ENCODE results near the gene TEX38. TPM values are rescaled to one million over a fixed set of nuclear protein-coding genes. Genes with fewer than 3 reads are reported as not detected.

The TEX38 gene
- total and polyA plus RNA-seq, 4 donors, result not detected

DNA sequence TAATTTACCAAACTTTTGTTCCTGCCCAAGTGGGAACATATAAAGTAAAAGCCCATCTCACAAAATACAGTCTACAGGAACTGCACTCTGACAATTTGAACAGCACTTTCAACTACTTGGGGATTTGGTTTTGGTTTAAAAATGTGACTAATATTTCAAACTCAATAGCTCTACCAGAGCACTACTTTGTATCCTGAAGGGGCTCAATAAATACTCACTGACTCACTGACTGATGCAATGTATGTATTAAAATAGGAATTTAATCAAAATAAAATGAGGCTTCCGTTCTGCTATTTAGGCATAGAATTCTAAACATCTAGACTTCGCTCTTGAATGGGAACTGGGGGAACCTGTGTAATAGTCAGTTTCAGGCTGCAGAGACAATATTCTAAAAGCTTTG is 25.4 kb downstream of the TEX38 start:
- Histone ChIP-seq H3K27me3 (ENCODE audit: control insufficient read depth in 4 of 4, insufficient read depth in 4 of 4, low read length in 3 of 4) (no peaks in the 10 kb centered on the region), H3K36me3 (ENCODE audit: control insufficient read depth in 4 of 4, insufficient read depth in 3 of 4, low read depth in 1 of 4, low read length in 3 of 4) (peaks cover 9 to 30% (median 18%) of the 10 kb centered on the region in 4 donors), H3K27ac (ENCODE audit: low read depth in 1 of 2, low read length in 2 of 2) (no peak overlapping the region), H3K9ac (ENCODE audit: low read depth in 1 of 2, low read length in 2 of 2) (no peak overlapping the region), H3K4me3 (ENCODE audit: low read depth in 1 of 3, low read length in 3 of 3) (no peak overlapping the region), H3K4me1 (ENCODE audit: control insufficient read depth in 4 of 4, insufficient read depth in 4 of 4, low read length in 3 of 4) (no peaks in the 10 kb centered on the region), H3K9me3 (ENCODE audit: control insufficient read depth in 4 of 4, low read length in 3 of 4) (no peaks in the 10 kb centered on the region)
- no peak for TF ChIP-seq EGR1 (IDR thresholded peaks at IDR 0.05; ENCODE audit: low read depth in 2 of 2)
- TF ChIP-seq, protein P1, sequence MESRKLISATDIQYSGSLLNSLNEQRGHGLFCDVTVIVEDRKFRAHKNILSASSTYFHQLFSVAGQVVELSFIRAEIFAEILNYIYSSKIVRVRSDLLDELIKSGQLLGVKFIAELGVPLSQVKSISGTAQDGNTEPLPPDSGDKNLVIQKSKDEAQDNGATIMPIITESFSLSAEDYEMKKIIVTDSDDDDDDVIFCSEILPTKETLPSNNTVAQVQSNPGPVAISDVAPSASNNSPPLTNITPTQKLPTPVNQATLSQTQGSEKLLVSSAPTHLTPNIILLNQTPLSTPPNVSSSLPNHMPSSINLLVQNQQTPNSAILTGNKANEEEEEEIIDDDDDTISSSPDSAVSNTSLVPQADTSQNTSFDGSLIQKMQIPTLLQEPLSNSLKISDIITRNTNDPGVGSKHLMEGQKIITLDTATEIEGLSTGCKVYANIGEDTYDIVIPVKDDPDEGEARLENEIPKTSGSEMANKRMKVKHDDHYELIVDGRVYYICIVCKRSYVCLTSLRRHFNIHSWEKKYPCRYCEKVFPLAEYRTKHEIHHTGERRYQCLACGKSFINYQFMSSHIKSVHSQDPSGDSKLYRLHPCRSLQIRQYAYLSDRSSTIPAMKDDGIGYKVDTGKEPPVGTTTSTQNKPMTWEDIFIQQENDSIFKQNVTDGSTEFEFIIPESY (IDR thresholded peaks at IDR 0.05), result no peak
- TF ChIP-seq TAF1 (conservative IDR thresholded peaks at IDR 0.05), result no peak
- no peak for TF ChIP-seq FOXA2 (IDR thresholded peaks at IDR 0.05)
- no peak for TF ChIP-seq SP1 (IDR thresholded peaks at IDR 0.05)
- TF ChIP-seq, protein P2, sequence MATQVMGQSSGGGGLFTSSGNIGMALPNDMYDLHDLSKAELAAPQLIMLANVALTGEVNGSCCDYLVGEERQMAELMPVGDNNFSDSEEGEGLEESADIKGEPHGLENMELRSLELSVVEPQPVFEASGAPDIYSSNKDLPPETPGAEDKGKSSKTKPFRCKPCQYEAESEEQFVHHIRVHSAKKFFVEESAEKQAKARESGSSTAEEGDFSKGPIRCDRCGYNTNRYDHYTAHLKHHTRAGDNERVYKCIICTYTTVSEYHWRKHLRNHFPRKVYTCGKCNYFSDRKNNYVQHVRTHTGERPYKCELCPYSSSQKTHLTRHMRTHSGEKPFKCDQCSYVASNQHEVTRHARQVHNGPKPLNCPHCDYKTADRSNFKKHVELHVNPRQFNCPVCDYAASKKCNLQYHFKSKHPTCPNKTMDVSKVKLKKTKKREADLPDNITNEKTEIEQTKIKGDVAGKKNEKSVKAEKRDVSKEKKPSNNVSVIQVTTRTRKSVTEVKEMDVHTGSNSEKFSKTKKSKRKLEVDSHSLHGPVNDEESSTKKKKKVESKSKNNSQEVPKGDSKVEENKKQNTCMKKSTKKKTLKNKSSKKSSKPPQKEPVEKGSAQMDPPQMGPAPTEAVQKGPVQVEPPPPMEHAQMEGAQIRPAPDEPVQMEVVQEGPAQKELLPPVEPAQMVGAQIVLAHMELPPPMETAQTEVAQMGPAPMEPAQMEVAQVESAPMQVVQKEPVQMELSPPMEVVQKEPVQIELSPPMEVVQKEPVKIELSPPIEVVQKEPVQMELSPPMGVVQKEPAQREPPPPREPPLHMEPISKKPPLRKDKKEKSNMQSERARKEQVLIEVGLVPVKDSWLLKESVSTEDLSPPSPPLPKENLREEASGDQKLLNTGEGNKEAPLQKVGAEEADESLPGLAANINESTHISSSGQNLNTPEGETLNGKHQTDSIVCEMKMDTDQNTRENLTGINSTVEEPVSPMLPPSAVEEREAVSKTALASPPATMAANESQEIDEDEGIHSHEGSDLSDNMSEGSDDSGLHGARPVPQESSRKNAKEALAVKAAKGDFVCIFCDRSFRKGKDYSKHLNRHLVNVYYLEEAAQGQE (IDR thresholded peaks at IDR 0.05), result no peak
- TF ChIP-seq, protein P3, sequence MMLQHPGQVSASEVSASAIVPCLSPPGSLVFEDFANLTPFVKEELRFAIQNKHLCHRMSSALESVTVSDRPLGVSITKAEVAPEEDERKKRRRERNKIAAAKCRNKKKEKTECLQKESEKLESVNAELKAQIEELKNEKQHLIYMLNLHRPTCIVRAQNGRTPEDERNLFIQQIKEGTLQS (IDR thresholded peaks at IDR 0.05), result no peak
- no peak for DNase-seq (ENCODE audit: low spot score)
- WGBS, result 98% methylated on average over 2 of the region's 2 CpGs

DNA sequence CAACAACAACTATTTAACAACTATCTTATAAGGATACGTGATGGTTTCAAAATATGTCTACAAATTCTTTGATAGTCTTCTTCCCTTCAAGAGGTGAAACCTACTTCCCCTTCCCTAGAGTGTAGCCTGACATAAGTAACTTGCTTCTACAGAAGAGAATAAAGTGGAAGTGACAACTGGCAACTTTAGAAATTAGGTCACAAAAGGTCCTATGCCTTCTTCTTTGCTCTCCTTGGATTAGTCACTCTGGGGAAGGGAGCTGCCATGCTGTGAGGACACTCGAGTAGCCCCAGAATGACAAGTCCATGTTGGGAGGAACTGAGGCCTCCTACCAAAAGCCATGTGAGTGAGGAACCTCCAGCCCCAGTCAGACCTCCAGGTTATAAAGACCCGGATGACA is 28.0 kb downstream of the TEX38 start:
- no peak for DNase-seq (ENCODE audit: low spot score)
- Histone ChIP-seq H3K27me3 (ENCODE audit: control insufficient read depth in 4 of 4, insufficient read depth in 4 of 4, low read length in 3 of 4) (no peaks in the 10 kb centered on the region), H3K4me3 (ENCODE audit: low read depth in 1 of 3, low read length in 3 of 3) (no peak overlapping the region), H3K4me1 (ENCODE audit: control insufficient read depth in 4 of 4, insufficient read depth in 4 of 4, low read length in 3 of 4) (no peaks in the 10 kb centered on the region), H3K36me3 (ENCODE audit: control insufficient read depth in 4 of 4, insufficient read depth in 3 of 4, low read depth in 1 of 4, low read length in 3 of 4) (peaks cover 7 to 32% (median 26%) of the 10 kb centered on the region in 4 donors), H3K9ac (ENCODE audit: low read depth in 1 of 2, low read length in 2 of 2) (no peak overlapping the region), H3K9me3 (ENCODE audit: control insufficient read depth in 4 of 4, low read length in 3 of 4) (no peaks in the 10 kb centered on the region), H3K27ac (ENCODE audit: low read depth in 1 of 2, low read length in 2 of 2) (no peak overlapping the region)
- no peak for TF ChIP-seq JUND (IDR thresholded peaks at IDR 0.05)
- TF ChIP-seq, protein P3 (IDR thresholded peaks at IDR 0.05), result no peak
- no peak for TF ChIP-seq NR2F2 (IDR thresholded peaks at IDR 0.05)
- TF ChIP-seq FOXA2 (IDR thresholded peaks at IDR 0.05), result no peak
- TF ChIP-seq RAD21 (IDR thresholded peaks at IDR 0.05), result no peak
- no peak for TF ChIP-seq YY1 (IDR thresholded peaks at IDR 0.05)
- TF ChIP-seq, protein P4, sequence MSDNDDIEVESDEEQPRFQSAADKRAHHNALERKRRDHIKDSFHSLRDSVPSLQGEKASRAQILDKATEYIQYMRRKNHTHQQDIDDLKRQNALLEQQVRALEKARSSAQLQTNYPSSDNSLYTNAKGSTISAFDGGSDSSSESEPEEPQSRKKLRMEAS (IDR thresholded peaks at IDR 0.05), result no peak
- TF ChIP-seq, protein P1 (IDR thresholded peaks at IDR 0.05), result no peak
- no peak for TF ChIP-seq TAF1 (conservative IDR thresholded peaks at IDR 0.05)
- TF ChIP-seq RXRA (IDR thresholded peaks at IDR 0.05), result no peak
- no peak for TF ChIP-seq HNF4A (conservative IDR thresholded peaks at IDR 0.05)
- TF ChIP-seq HNF4G (IDR thresholded peaks at IDR 0.05), result no peak
- no peak for TF ChIP-seq SP1 (IDR thresholded peaks at IDR 0.05)
- TF ChIP-seq, protein P2 (IDR thresholded peaks at IDR 0.05), result no peak
- TF ChIP-seq GABPA (IDR thresholded peaks at IDR 0.05 in 1 of 2, conservative IDR thresholded peaks at IDR 0.05 in 1 of 2), result no peak
- TF ChIP-seq EGR1 (IDR thresholded peaks at IDR 0.05; ENCODE audit: low read depth in 2 of 2), result no peak
- TF ChIP-seq FOXA1 (IDR thresholded peaks at IDR 0.05), result no peak
- TF ChIP-seq, protein P5, sequence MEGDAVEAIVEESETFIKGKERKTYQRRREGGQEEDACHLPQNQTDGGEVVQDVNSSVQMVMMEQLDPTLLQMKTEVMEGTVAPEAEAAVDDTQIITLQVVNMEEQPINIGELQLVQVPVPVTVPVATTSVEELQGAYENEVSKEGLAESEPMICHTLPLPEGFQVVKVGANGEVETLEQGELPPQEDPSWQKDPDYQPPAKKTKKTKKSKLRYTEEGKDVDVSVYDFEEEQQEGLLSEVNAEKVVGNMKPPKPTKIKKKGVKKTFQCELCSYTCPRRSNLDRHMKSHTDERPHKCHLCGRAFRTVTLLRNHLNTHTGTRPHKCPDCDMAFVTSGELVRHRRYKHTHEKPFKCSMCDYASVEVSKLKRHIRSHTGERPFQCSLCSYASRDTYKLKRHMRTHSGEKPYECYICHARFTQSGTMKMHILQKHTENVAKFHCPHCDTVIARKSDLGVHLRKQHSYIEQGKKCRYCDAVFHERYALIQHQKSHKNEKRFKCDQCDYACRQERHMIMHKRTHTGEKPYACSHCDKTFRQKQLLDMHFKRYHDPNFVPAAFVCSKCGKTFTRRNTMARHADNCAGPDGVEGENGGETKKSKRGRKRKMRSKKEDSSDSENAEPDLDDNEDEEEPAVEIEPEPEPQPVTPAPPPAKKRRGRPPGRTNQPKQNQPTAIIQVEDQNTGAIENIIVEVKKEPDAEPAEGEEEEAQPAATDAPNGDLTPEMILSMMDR (IDR thresholded peaks at IDR 0.05; ENCODE audit: low read depth, low read length, missing input control), result no peak
- WGBS, result 77% methylated on average over 3 of the region's 3 CpGs
